ENCODE data around the gene TTLL8. TPM values are rescaled to one million over a fixed set of nuclear protein-coding genes. Genes with fewer than 3 reads are reported as not detected.

The TTLL8 gene
- total RNA-seq, 2 donors from 2014 or later = 0.74 TPM; not detected in 1

DNA sequence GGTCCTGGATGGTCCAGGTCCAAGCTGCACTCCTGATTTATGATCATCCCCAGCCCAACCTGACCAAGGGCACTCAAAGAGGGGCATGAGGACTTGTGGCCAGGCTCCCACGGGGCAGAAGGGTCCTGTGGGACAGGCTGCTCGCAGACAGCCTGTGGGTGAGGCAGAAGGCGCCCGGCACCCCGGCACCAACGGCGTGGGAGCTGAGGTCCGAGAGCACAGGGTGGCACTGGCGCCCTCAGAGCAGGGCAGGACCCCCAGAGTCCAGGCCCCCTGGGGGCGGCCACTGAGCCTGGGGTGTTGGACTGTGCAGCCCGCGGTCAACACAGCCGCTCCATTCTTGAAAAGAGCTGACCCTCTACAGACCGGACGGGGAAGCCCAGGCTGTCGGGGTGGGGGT is 48.8 kb downstream of the TTLL8 start:
- TF ChIP-seq POLR2AphosphoS5 (IDR thresholded peaks at IDR 0.05) (no peak), POLR2A (IDR thresholded peaks at IDR 0.05) (no peak)
- TF ChIP-seq, protein P1, sequence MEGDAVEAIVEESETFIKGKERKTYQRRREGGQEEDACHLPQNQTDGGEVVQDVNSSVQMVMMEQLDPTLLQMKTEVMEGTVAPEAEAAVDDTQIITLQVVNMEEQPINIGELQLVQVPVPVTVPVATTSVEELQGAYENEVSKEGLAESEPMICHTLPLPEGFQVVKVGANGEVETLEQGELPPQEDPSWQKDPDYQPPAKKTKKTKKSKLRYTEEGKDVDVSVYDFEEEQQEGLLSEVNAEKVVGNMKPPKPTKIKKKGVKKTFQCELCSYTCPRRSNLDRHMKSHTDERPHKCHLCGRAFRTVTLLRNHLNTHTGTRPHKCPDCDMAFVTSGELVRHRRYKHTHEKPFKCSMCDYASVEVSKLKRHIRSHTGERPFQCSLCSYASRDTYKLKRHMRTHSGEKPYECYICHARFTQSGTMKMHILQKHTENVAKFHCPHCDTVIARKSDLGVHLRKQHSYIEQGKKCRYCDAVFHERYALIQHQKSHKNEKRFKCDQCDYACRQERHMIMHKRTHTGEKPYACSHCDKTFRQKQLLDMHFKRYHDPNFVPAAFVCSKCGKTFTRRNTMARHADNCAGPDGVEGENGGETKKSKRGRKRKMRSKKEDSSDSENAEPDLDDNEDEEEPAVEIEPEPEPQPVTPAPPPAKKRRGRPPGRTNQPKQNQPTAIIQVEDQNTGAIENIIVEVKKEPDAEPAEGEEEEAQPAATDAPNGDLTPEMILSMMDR (IDR thresholded peaks at IDR 0.05) = no peak
- intact Hi-C loops (cut with DNase I) = no loop called here
- DNase-seq (ENCODE audit: low spot score) = no peak
- Histone ChIP-seq H3K9me3 (no peaks in the 10 kb centered on the region), H3K27ac (no peak overlapping the region), H3K27me3 (replicated peaks; ENCODE audit: insufficient read depth) (peaks cover 16% of the 10 kb centered on the region), H3K4me3 (no peak overlapping the region), H3K4me1 (replicated peaks) (peaks cover 12% of the 10 kb centered on the region), H3K36me3 (no peaks in the 10 kb centered on the region)
- WGBS = 93% methylated on average over 12 of the region's 16 CpGs

- Histone ChIP-seq H3K4me1 (replicated peaks) (peaks cover 12% of the 10 kb centered on the region), H3K4me3 (no peak overlapping the region), H3K27ac (peak overlapping the region; percentile 49 to 74), H3K36me3 (no peaks in the 10 kb centered on the region), H3K27me3 (replicated peaks; ENCODE audit: insufficient read depth) (peaks cover 12% of the 10 kb centered on the region), H3K9me3 (no peaks in the 10 kb centered on the region)
- intact Hi-C loops (cut with DNase I) = no loop called here
- TF ChIP-seq POLR2AphosphoS5 (IDR thresholded peaks at IDR 0.05) (peak; percentile 67), POLR2A (IDR thresholded peaks at IDR 0.05) (no peak)
- TF ChIP-seq, protein P1 (IDR thresholded peaks at IDR 0.05) = no peak
- WGBS = 67% methylated on average over 24 of the region's 24 CpGs
- DNase-seq (ENCODE audit: low spot score) = peak; percentile 54
Measured at GRCh38 chr22:50008151-50009040, 49.7 kb downstream of the TTLL8 start.

DNA sequence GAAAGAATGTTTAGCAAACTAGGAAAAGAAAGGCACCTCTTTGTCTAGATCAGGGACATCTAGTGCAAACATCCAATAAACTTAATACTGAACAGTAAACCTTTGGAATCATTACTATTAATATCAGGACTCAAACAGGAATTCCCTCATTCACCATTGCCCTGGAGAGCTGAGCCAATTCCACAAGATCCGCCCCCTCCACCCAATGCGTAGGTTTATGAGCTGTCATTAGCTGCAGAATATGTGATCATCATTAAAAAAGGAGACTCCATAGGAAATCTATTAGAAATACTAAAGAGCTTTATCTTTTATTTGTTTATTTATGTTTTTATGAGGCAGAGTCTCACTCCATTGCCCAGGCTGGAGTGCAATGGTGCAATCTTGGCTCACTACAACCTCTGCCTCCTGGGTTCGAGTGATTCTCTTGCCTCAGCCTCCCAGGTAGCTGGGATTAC is 51.0 kb downstream of the TTLL8 start:
- peaks cover 12% of the 10 kb centered on the region for H3K4me1 ChIP-seq (replicated peaks)
- no peak for TF ChIP-seq POLR2A (IDR thresholded peaks at IDR 0.05)
- peak; percentile 82 for TF ChIP-seq POLR2AphosphoS5 (IDR thresholded peaks at IDR 0.05)
- TF ChIP-seq, protein P1 (IDR thresholded peaks at IDR 0.05) = no peak
- no peak overlapping the region for H3K4me3 ChIP-seq
- H3K36me3 ChIP-seq = no peaks in the 10 kb centered on the region
- H3K27me3 ChIP-seq (replicated peaks; ENCODE audit: insufficient read depth) = peaks cover 12% of the 10 kb centered on the region
- peak overlapping the region; percentile 69 to 74 for H3K27ac ChIP-seq
- H3K9me3 ChIP-seq = no peaks in the 10 kb centered on the region
- intact Hi-C loops (cut with DNase I) = no loop called here
- WGBS = 39% methylated on average over 3 of the region's 3 CpGs
- DNase-seq (ENCODE audit: low spot score) = peak; percentile 79

- 64% methylated on average over 4 of the region's 4 CpGs for WGBS
- peaks cover 12% of the 10 kb centered on the region for H3K4me1 ChIP-seq (replicated peaks)
- no peaks in the 10 kb centered on the region for H3K27me3 ChIP-seq (replicated peaks; ENCODE audit: insufficient read depth)
- TF ChIP-seq POLR2AphosphoS5 (IDR thresholded peaks at IDR 0.05) = no peak
- no peak for TF ChIP-seq POLR2A (IDR thresholded peaks at IDR 0.05)
- TF ChIP-seq, protein P1 (IDR thresholded peaks at IDR 0.05) = no peak
- no peaks in the 10 kb centered on the region for H3K36me3 ChIP-seq
- H3K4me3 ChIP-seq = no peak overlapping the region
- no peaks in the 10 kb centered on the region for H3K9me3 ChIP-seq
- no peak for DNase-seq (ENCODE audit: low spot score)
- intact Hi-C loops (cut with DNase I) = no loop called here
- H3K27ac ChIP-seq = no peak overlapping the region
Measured at GRCh38 chr22:50004918-50005317, 53.2 kb downstream of the TTLL8 start.

GRCh38 chr22:50002791-50003190 is 55.3 kb downstream of the TTLL8 start:
- WGBS = 77% methylated on average over 7 of the region's 7 CpGs
- H3K27me3 ChIP-seq (replicated peaks; ENCODE audit: insufficient read depth) = no peaks in the 10 kb centered on the region
- DNase-seq (ENCODE audit: low spot score) = no peak

More at GRCh38 chr22:50002791-50003190, 55.3 kb downstream of the TTLL8 start:
- no peak overlapping the region for H3K4me3 ChIP-seq
- peaks cover 5% of the 10 kb centered on the region for H3K4me1 ChIP-seq (replicated peaks)
- no peaks in the 10 kb centered on the region for H3K9me3 ChIP-seq
- intact Hi-C loops (cut with DNase I) = no loop called here
- TF ChIP-seq POLR2A (IDR thresholded peaks at IDR 0.05) (no peak), POLR2AphosphoS5 (IDR thresholded peaks at IDR 0.05) (no peak)
- TF ChIP-seq, protein P1 (IDR thresholded peaks at IDR 0.05) = no peak
- no peaks in the 10 kb centered on the region for H3K36me3 ChIP-seq
- H3K27ac ChIP-seq = no peak overlapping the region
